K562 (cell line): Measurements from ENCODE around the gene COPB2. TPM values are rescaled to one million over a fixed set of nuclear protein-coding genes. Genes with fewer than 3 reads are reported as not detected.

Experiments used
- ATAC-seq: fragments of 200-7000 bp; cut with Tn5 transposase; 3 replicates; pipeline ENCODE4 v1.9.1; 2020; ENCODE audit warnings: moderate library complexity
- BruUV-seq: library from RNA; stranded (reverse); fragments of 400-500 nt; replicated peaks from 2 replicates; lab custom pipeline; 2021; lab: Mats Ljungman, UMichigan
- CTCF ChIA-PET: fragments of 300-600 bp; formaldehyde crosslinking; extraction: SDS; loops from one replicate; lab custom pipeline; 2021; ENCODE audit warnings: low intra/inter-chr PET ratio; lab: Yijun Ruan, JAX
- POLR2A ChIA-PET: fragments of 300-600, 350-650 bp; sonication (Branson Sonifier 250); formaldehyde crosslinking; extraction: SDS; loops from one replicate; lab custom pipeline; 2021; ENCODE audit warnings: antibody characterized with exemption, inconsistent platforms; lab: Yijun Ruan, JAX
- DNase-seq, 4 experiments: peaks; one replicate each; pipeline versions ENCODE4 v3.0.0 to v3.0.0-alpha.2; 2011 to 2018; ENCODE audit warnings: low spot score in 3 of 4, mixed read lengths in 3 of 4; ENCODE audit errors: extremely low read depth in 1 of 4
- FAIRE-seq: peaks from 2 replicates; lab custom pipeline; 2011; peaks lifted over from hg19 to GRCh38; lab: Jason Lieb, UNC
- H2AFZ ChIP-seq: 2 replicates; pipeline ENCODE4 v1.6.0; 2011; ENCODE audit warnings: low read depth, low read length, control low read depth, inconsistent platforms
- H3K27ac ChIP-seq: fragments of 200-600 bp; 3 replicates; pipeline ENCODE4 v1.8.0; 2011; ENCODE audit warnings: low read depth, mild to moderate bottlenecking, control low read depth, inconsistent platforms, low read length, moderate library complexity, mixed read lengths; ENCODE audit errors: extremely low read depth
- H3K27me3 ChIP-seq, 2 experiments: fragments of 300-600 bp in 1 of 2; 2 replicates in 1 of 2; 3 replicates in 1 of 2; pipeline versions ENCODE4 v1.6.0 to v1.8.0; 2011; ENCODE audit warnings: inconsistent platforms in 2 of 2, low read length in 2 of 2, mild to moderate bottlenecking in 1 of 2, mixed read lengths in 1 of 2, moderate library complexity in 1 of 2; ENCODE audit not compliant: control insufficient read depth in 2 of 2, insufficient read depth in 2 of 2
- H3K36me3 ChIP-seq: fragments of 300-600 bp; 3 replicates; pipeline ENCODE4 v1.8.0; 2011; ENCODE audit warnings: mild to moderate bottlenecking, low read length, inconsistent platforms; ENCODE audit not compliant: control insufficient read depth, insufficient read depth
- H3K4me1 ChIP-seq, 2 experiments: fragments of 200-600 bp in 1 of 2; replicated peaks in 1 of 2; 2 replicates in 1 of 2; 3 replicates in 1 of 2; pipeline versions ENCODE4 v1.5.1 to v1.8.0; 2011; ENCODE audit warnings: inconsistent platforms in 2 of 2, low read length in 2 of 2, mild to moderate bottlenecking in 1 of 2, mixed read lengths in 1 of 2, moderate library complexity in 1 of 2; ENCODE audit not compliant: control insufficient read depth in 2 of 2, insufficient read depth in 2 of 2
- H3K4me2 ChIP-seq: 2 replicates; pipeline ENCODE4 v1.6.1; 2011; ENCODE audit warnings: low read length, control low read depth, inconsistent platforms, mixed read lengths; ENCODE audit not compliant: insufficient read depth
- H3K4me3 ChIP-seq: fragments of 200-600 bp; sonication (generic), shearing (Covaris generic); 2 replicates; pipeline ENCODE4 v1.5.1; 2016; ENCODE audit warnings: control low read depth, inconsistent platforms
- H3K79me2 ChIP-seq: fragments of 200-600 bp; 3 replicates; pipeline ENCODE4 v1.8.0; 2011; ENCODE audit warnings: low read length, inconsistent platforms; ENCODE audit not compliant: control insufficient read depth, insufficient read depth
- H3K9ac ChIP-seq, 2 experiments: 2 replicates each; pipeline versions ENCODE4 v1.6.0 to v1.6.1; 2011; ENCODE audit warnings: low read depth in 2 of 2, low read length in 2 of 2, control low read depth in 1 of 2, inconsistent platforms in 1 of 2, mild to moderate bottlenecking in 1 of 2, mixed read lengths in 1 of 2; ENCODE audit not compliant: insufficient read depth in 1 of 2
- H3K9me1 ChIP-seq: one replicate; pipeline ENCODE4 v1.6.0; 2011; ENCODE audit warnings: inconsistent platforms, mild to moderate bottlenecking, low read length, moderate library complexity; ENCODE audit not compliant: control insufficient read depth, insufficient read depth
- H3K9me3 ChIP-seq: replicated peaks from 2 replicates; pipeline ENCODE4 v1.5.1; 2011; ENCODE audit warnings: low read depth, low read length, inconsistent platforms; ENCODE audit not compliant: control insufficient read depth, insufficient read depth
- H4K20me1 ChIP-seq: replicated peaks from 2 replicates; pipeline ENCODE4 v1.6.1; 2011; ENCODE audit warnings: low read length, inconsistent platforms, mixed read lengths; ENCODE audit not compliant: control insufficient read depth, insufficient read depth
- GATA2 ChIP-seq: sonication (generic); formaldehyde crosslinking; IDR thresholded peaks from 2 replicates; pipeline ENCODE4 v1.4.0; 2020; ENCODE audit warnings: mild to moderate bottlenecking, missing genetic modification reagents
- ILF3 ChIP-seq: fragments of 450-650 bp; IDR thresholded peaks from 2 replicates; pipeline ENCODE4 v1.6.1; 2018; ENCODE audit warnings: antibody characterized with exemption, mild to moderate bottlenecking, moderate library complexity, borderline replicate concordance
- NCOR1 ChIP-seq: fragments of 450-650 bp; IDR thresholded peaks from 2 replicates; pipeline ENCODE4 v1.6.1; 2016; ENCODE audit warnings: mild to moderate bottlenecking, moderate library complexity
- POLR2A ChIP-seq: fragments of 450-650 bp; conservative IDR thresholded peaks from 2 replicates; pipeline ENCODE4 v1.6.1; 2016
- ZNF311 ChIP-seq: fragments of 250-450 bp; sonication (Bioruptor Pico); IDR thresholded peaks from 2 replicates; pipeline ENCODE4 v1.4.0; 2020; ENCODE audit warnings: mild to moderate bottlenecking, moderate library complexity
- ZNF347 ChIP-seq: fragments of 450-650 bp; formaldehyde crosslinking; IDR thresholded peaks from 2 replicates; pipeline ENCODE4 v1.4.0; 2020; ENCODE audit warnings: low read depth, mild to moderate bottlenecking, moderate library complexity
- WGBS: fragments of 100-300 bp; shearing (Covaris generic); methylation state at CpG from one replicate; pipeline ENCODE4 v1.1.6; 2016; ENCODE audit warnings: low coverage, mixed read lengths; ENCODE audit not compliant: insufficient coverage; ENCODE audit errors: missing lambda C conversion rate; 5-methylcytosine and 5-hydroxymethylcytosine counted together
- in situ Hi-C: fragments of 300-500 bp; cut with MboI; formaldehyde crosslinking; loops from 4 replicates; pipeline ENCODE4 v1.15.0; 2018; ENCODE audit warnings: inconsistent platforms, mixed read lengths
- intact Hi-C: fragments of 100-400 bp; cut with micrococcal nuclease; formaldehyde crosslinking; loops from 2 replicates; pipeline ENCODE4 v1.14.2; 2022
- polyA plus RNA-seq, 8 experiments: library from polyadenylated mRNA; depleted of rRNA in 4 of 8; stranded (reverse) in 5 of 8; unstranded in 3 of 8; fragments of >200 nt; fragmentation: Nextera tagmentation in 2 of 8; fragmentation: Illumina TruSeq in 1 of 8; extraction: Ambion mirVana in 2 of 8; extraction: Trizol in 1 of 8; gene quantifications; 2 replicates each; pipeline versions ENCODE4 v1.2.1 to v1.2.3, GENCODE V29; 2011 to 2014; ENCODE audit warnings: inconsistent platforms in 1 of 8, missing spikeins in 1 of 8
- total RNA-seq, 7 experiments: library from RNA; depleted of rRNA in 6 of 7; stranded (reverse); fragments of >200 nt in 6 of 7; fragmentation: Illumina TruSeq in 2 of 7; extraction: Trizol in 2 of 7; gene quantifications; 2 replicates each; pipeline versions ENCODE4 v1.2.1 to v1.2.3, GENCODE V29; 2011 to 2021; ENCODE audit warnings: low replicate concordance in 1 of 7
- TF ChIP-seq, protein P1 (sequence below): IDR thresholded peaks from 2 replicates; pipeline ENCODE4 v1.6.1; 2012; ENCODE audit warnings: low read depth, low read length, improper control_type of control experiment, borderline replicate concordance
- TF ChIP-seq, protein P2 (sequence below): fragments of 250-450 bp; sonication (Bioruptor Pico); IDR thresholded peaks from 2 replicates; pipeline ENCODE4 v1.8.0; 2022; ENCODE audit warnings: moderate library complexity, mild to moderate bottlenecking, inconsistent platforms
- TF ChIP-seq, protein P3 (sequence below): sonication (generic); formaldehyde crosslinking; IDR thresholded peaks from 2 replicates; pipeline ENCODE4 v1.8.1; 2023; ENCODE audit warnings: mild to moderate bottlenecking, missing genetic modification reagents

The COPB2 gene
- total and polyA plus RNA-seq, 9 of the 15 experiments (the other 6 are each of a cell fraction or from before 2014, with no cell fraction given): 64.3 to 189 (median 130) TPM

DNA sequence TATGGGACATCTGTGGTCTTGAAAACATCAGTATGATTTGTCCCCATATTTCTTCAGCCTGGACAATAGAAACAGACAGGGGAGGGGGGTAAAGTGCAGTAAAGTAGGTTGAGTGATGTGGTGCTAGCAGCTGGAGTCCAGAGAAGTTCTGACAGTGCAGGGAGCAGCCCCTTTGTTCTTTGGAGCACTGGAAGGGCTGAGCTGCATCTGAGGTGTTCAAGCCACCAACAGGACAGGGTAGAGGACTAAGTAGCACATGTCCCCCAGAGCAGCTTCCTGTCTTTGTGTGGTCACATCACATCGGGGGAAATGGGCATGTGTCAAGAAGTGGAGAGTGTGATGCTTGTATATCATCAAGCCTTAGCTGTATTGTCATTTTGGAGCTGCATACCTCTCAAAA is 33.6 kb downstream of the COPB2 start:
- Histone ChIP-seq H3K79me2 (no peaks in the 10 kb centered on the region), H3K9ac (no peak overlapping the region), H3K4me3 (no peak overlapping the region), H3K4me1 (peaks cover 0 to 10% of the 10 kb centered on the region in 2 experiments; a peak in 2 of 5 replicates), H3K27ac (no peak overlapping the region), H4K20me1 (no peaks in the 10 kb centered on the region; the same call in 1 of the 2 replicates), H3K4me2 (no peak overlapping the region), H3K9me3 (no peaks in the 10 kb centered on the region), H3K27me3 (no peaks in the 10 kb centered on the region), H2AFZ (no peak overlapping the region), H3K36me3 (peaks cover 100% of the 10 kb centered on the region), H3K9me1 (peaks cover 3% of the 10 kb centered on the region)
- CTCF ChIA-PET: no interaction called here
- 67% methylated on average over 1 of the region's 1 CpG for WGBS
- POLR2A ChIA-PET: interaction anchor here (0.5 to 4.0 kb wide), 9 partner anchors 10 to 414 kb away, joined by 3 to 23 read pairs (median 3); no protein-coding TSS in a partner anchor
- in situ Hi-C loops (no loop called here), intact Hi-C loops (no loop called here)
- FAIRE-seq (no peak), DNase-seq (no peak), ATAC-seq (no peak)
- TF ChIP-seq, protein P1, sequence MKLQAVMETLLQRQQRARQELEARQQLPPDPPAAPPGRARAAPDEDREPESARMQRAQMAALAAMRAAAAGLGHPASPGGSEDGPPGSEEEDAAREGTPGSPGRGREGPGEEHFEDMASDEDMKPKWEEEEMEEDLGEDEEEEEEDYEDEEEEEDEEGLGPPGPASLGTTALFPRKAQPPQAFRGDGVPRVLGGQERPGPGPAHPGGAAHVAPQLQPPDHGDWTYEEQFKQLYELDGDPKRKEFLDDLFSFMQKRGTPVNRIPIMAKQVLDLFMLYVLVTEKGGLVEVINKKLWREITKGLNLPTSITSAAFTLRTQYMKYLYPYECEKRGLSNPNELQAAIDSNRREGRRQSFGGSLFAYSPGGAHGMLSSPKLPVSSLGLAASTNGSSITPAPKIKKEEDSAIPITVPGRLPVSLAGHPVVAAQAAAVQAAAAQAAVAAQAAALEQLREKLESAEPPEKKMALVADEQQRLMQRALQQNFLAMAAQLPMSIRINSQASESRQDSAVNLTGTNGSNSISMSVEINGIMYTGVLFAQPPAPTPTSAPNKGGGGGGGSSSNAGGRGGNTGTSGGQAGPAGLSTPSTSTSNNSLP: no peak
- TF ChIP-seq POLR2A: peak; percentile 60; the same call in 1 of the 2 replicates
- no peak for TF ChIP-seq GATA2 (CRISPR knock-in tag)
- no peak for TF ChIP-seq ZNF347
- 0 out of 2 replicates have a peak, but pooled peaks have one; percentile 1 for TF ChIP-seq NCOR1
- no peak for TF ChIP-seq ZNF311 (CRISPR knock-in tag)
- TF ChIP-seq, protein P2, sequence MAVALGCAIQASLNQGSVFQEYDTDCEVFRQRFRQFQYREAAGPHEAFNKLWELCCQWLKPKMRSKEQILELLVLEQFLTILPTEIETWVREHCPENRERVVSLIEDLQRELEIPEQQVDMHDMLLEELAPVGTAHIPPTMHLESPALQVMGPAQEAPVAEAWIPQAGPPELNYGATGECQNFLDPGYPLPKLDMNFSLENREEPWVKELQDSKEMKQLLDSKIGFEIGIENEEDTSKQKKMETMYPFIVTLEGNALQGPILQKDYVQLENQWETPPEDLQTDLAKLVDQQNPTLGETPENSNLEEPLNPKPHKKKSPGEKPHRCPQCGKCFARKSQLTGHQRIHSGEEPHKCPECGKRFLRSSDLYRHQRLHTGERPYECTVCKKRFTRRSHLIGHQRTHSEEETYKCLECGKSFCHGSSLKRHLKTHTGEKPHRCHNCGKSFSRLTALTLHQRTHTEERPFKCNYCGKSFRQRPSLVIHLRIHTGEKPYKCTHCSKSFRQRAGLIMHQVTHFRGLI (CRISPR knock-in tag): no peak
- TF ChIP-seq, protein P3, sequence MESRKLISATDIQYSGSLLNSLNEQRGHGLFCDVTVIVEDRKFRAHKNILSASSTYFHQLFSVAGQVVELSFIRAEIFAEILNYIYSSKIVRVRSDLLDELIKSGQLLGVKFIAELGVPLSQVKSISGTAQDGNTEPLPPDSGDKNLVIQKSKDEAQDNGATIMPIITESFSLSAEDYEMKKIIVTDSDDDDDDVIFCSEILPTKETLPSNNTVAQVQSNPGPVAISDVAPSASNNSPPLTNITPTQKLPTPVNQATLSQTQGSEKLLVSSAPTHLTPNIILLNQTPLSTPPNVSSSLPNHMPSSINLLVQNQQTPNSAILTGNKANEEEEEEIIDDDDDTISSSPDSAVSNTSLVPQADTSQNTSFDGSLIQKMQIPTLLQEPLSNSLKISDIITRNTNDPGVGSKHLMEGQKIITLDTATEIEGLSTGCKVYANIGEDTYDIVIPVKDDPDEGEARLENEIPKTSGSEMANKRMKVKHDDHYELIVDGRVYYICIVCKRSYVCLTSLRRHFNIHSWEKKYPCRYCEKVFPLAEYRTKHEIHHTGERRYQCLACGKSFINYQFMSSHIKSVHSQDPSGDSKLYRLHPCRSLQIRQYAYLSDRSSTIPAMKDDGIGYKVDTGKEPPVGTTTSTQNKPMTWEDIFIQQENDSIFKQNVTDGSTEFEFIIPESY (CRISPR knock-in tag): no peak
- TF ChIP-seq ILF3: 0 out of 2 replicates have a peak, but pooled peaks have one; percentile 35
- no TSS peak for BruUV-seq
